ENCODE results near the gene RAB10. TPM values are rescaled to one million over a fixed set of nuclear protein-coding genes. Genes with fewer than 3 reads are reported as not detected.
"Not testable (repeated sequence)": the region's sequence is repeated elsewhere in the genome, so short reads cannot be mapped to it uniquely, and the experiment has no call there.

The RAB10 gene
- total RNA-seq, 2 experiments from 2014 or later = 116 to 117 TPM

- peaks cover 30% of the 10 kb centered on the region for H3K36me3 Mint-ChIP-seq (ENCODE audit: low read depth)
- POLR2A ChIA-PET = interaction anchor here (0.6 to 11.7 kb wide), 19 partner anchors 9 to 1595 kb away, joined by 3 to 171 read pairs (median 3); partner anchors contain the start of genes ADGRF3, HADHA, HADHB and RAB10
- H3K27me3 Mint-ChIP-seq = no peaks in the 10 kb centered on the region
- peak overlapping the region; percentile 95 for H3K27ac Mint-ChIP-seq
- peak overlapping the region; percentile 68 for H3K4me3 Mint-ChIP-seq
- peaks cover 71% of the 10 kb centered on the region for H3K4me1 Mint-ChIP-seq
- CTCF ChIA-PET = interaction anchor here (0.6 to 1.7 kb wide), 6 partner anchors 12 to 396 kb away, joined by 3 to 7 read pairs (median 4); partner anchors contain the start of genes DTNB and RAB10
- peak; percentile 71 for DNase-seq
- no peaks in the 10 kb centered on the region for H3K9me3 Mint-ChIP-seq
These were observed 34.9 kb downstream of the RAB10 start for GRCh38 chr2:26068602-26069298.

- ChIA-PET POLR2A (interaction anchor here (0.6 to 11.7 kb wide), 5 partner anchors 9 to 708 kb away, joined by 3 to 171 read pairs (median 5); partner anchors contain the start of gene RAB10), CTCF (interaction anchor here (0.8 to 1.3 kb wide), 6 partner anchors 11 to 709 kb away, joined by 3 to 4 read pairs (median 3); partner anchors contain the start of gene ASXL2)
- no peak for DNase-seq
- peak overlapping the region; percentile 95 for H3K27ac Mint-ChIP-seq
- H3K4me3 Mint-ChIP-seq = no peak overlapping the region
- peaks cover 28% of the 10 kb centered on the region for H3K36me3 Mint-ChIP-seq (ENCODE audit: low read depth)
- peaks cover 71% of the 10 kb centered on the region for H3K4me1 Mint-ChIP-seq
- H3K9me3 Mint-ChIP-seq = no peaks in the 10 kb centered on the region
- no peaks in the 10 kb centered on the region for H3K27me3 Mint-ChIP-seq
These were observed 36.8 kb downstream of the RAB10 start for GRCh38 chr2:26070730-26071129.

GRCh38 chr2:26072925-26073768 lies 39.3 kb downstream of the RAB10 start:
- CTCF ChIA-PET = interaction anchor here (0.5 to 1.5 kb wide), 3 partner anchors 12 to 82 kb away, joined by 4 to 5 read pairs (median 5); no protein-coding TSS in a partner anchor
- no peaks in the 10 kb centered on the region for H3K27me3 Mint-ChIP-seq
- H3K27ac Mint-ChIP-seq = no peak overlapping the region
- DNase-seq = no peak
- POLR2A ChIA-PET = interaction anchor here (1.0 to 11.7 kb wide), 2 partner anchors 33 to 38 kb away, joined by 3 to 171 read pairs; partner anchors contain the start of gene RAB10
- H3K36me3 Mint-ChIP-seq (ENCODE audit: low read depth) = peaks cover 15% of the 10 kb centered on the region
- H3K4me1 Mint-ChIP-seq = peaks cover 54% of the 10 kb centered on the region
- H3K4me3 Mint-ChIP-seq = no peak overlapping the region
- no peaks in the 10 kb centered on the region for H3K9me3 Mint-ChIP-seq

- no peak for DNase-seq
- Mint-ChIP-seq H3K4me1 (peaks cover 48% of the 10 kb centered on the region), H3K36me3 (ENCODE audit: low read depth) (peaks cover 22% of the 10 kb centered on the region), H3K27me3 (no peaks in the 10 kb centered on the region), H3K4me3 (no peak overlapping the region), H3K27ac (no peak overlapping the region), H3K9me3 (no peaks in the 10 kb centered on the region)
- ChIA-PET CTCF (interaction anchor here (0.8 kb wide), 1 partner anchor 14 kb away, joined by 4 read pairs; no protein-coding TSS in a partner anchor), POLR2A (interaction anchor here (1.0 to 11.7 kb wide), 2 partner anchors 34 to 39 kb away, joined by 3 to 171 read pairs; partner anchors contain the start of gene RAB10)
These were observed 39.9 kb downstream of the RAB10 start for GRCh38 chr2:26073830-26074229.

GRCh38 chr2:26074676-26075075 lies 40.8 kb downstream of the RAB10 start:
- Mint-ChIP-seq H3K27ac (no peak overlapping the region), H3K4me1 (peaks cover 42% of the 10 kb centered on the region), H3K36me3 (ENCODE audit: low read depth) (peaks cover 28% of the 10 kb centered on the region), H3K4me3 (no peak overlapping the region), H3K9me3 (peaks cover 4% of the 10 kb centered on the region), H3K27me3 (no peaks in the 10 kb centered on the region)
- POLR2A ChIA-PET = interaction anchor here (1.3 to 11.7 kb wide), 5 partner anchors 10 to 196 kb away, joined by 3 to 171 read pairs (median 4); partner anchors contain the start of gene RAB10
- CTCF ChIA-PET = interaction anchor here (1.0 to 1.9 kb wide), 3 partner anchors 10 to 13 kb away, joined by 3 to 5 read pairs (median 4); no protein-coding TSS in a partner anchor
- DNase-seq = no peak

- Mint-ChIP-seq H3K4me3 (no peak overlapping the region), H3K9me3 (peaks cover 8% of the 10 kb centered on the region), H3K27me3 (no peaks in the 10 kb centered on the region), H3K36me3 (ENCODE audit: low read depth) (peaks cover 33% of the 10 kb centered on the region), H3K27ac (no peak overlapping the region), H3K4me1 (peaks cover 37% of the 10 kb centered on the region)
- ChIA-PET POLR2A (interaction anchor here (0.5 to 1.9 kb wide), 5 partner anchors 9 to 416 kb away, joined by 3 to 17 read pairs (median 4); partner anchors contain the start of gene RAB10), CTCF (interaction anchor here (0.7 to 1.9 kb wide), 5 partner anchors 10 to 33 kb away, joined by 3 to 5 read pairs (median 4); no protein-coding TSS in a partner anchor)
- no peak for DNase-seq
These were observed 41.3 kb downstream of the RAB10 start for GRCh38 chr2:26075173-26075572.

- Mint-ChIP-seq H3K4me3 (no peak overlapping the region), H3K4me1 (peaks cover 29% of the 10 kb centered on the region), H3K27ac (no peak overlapping the region), H3K27me3 (no peaks in the 10 kb centered on the region), H3K9me3 (peaks cover 17% of the 10 kb centered on the region), H3K36me3 (ENCODE audit: low read depth) (peaks cover 42% of the 10 kb centered on the region)
- ChIA-PET CTCF (interaction anchor here (0.8 to 1.9 kb wide), 5 partner anchors 11 to 347 kb away, joined by 3 to 5 read pairs (median 4); no protein-coding TSS in a partner anchor), POLR2A (interaction anchor here (0.5 to 1.9 kb wide), 5 partner anchors 8 to 417 kb away, joined by 3 to 17 read pairs (median 3); partner anchors contain the start of gene RAB10)
- DNase-seq = no peak
These were observed 42.2 kb downstream of the RAB10 start for GRCh38 chr2:26076001-26076587.

GRCh38 chr2:26077291-26077690 lies 43.4 kb downstream of the RAB10 start:
- peaks cover 30% of the 10 kb centered on the region for H3K4me1 Mint-ChIP-seq
- H3K4me3 Mint-ChIP-seq = no peak overlapping the region
- ChIA-PET POLR2A (interaction anchor here (2.4 kb wide), 1 partner anchor 9 kb away, joined by 9 read pairs; no protein-coding TSS in a partner anchor), CTCF (interaction anchor here (2.4 kb wide), 1 partner anchor 10 kb away, joined by 7 read pairs; no protein-coding TSS in a partner anchor)
- DNase-seq = no peak
- peaks cover 50% of the 10 kb centered on the region for H3K36me3 Mint-ChIP-seq (ENCODE audit: low read depth)
- H3K27me3 Mint-ChIP-seq = no peaks in the 10 kb centered on the region
- no peak overlapping the region for H3K27ac Mint-ChIP-seq
- peaks cover 23% of the 10 kb centered on the region for H3K9me3 Mint-ChIP-seq

- DNase-seq = no peak
- ChIA-PET CTCF (interaction anchor here (0.7 to 2.4 kb wide), 2 partner anchors 9 to 88 kb away, joined by 3 to 7 read pairs; no protein-coding TSS in a partner anchor), POLR2A (interaction anchor here (2.4 kb wide), 1 partner anchor 10 kb away, joined by 9 read pairs; no protein-coding TSS in a partner anchor)
- Mint-ChIP-seq H3K36me3 (ENCODE audit: low read depth) (peaks cover 52% of the 10 kb centered on the region), H3K4me1 (peaks cover 17% of the 10 kb centered on the region), H3K4me3 (no peak overlapping the region), H3K9me3 (peaks cover 29% of the 10 kb centered on the region), H3K27ac (no peak overlapping the region), H3K27me3 (no peaks in the 10 kb centered on the region)
These were observed 45.1 kb downstream of the RAB10 start for GRCh38 chr2:26078939-26079338.

GRCh38 chr2:26080356-26080755 lies 46.5 kb downstream of the RAB10 start:
- ChIA-PET CTCF (no interaction called here), POLR2A (no interaction called here)
- H3K9me3 Mint-ChIP-seq = peaks cover 31% of the 10 kb centered on the region
- DNase-seq = no peak
- H3K27me3 Mint-ChIP-seq = no peaks in the 10 kb centered on the region
- H3K36me3 Mint-ChIP-seq (ENCODE audit: low read depth) = peaks cover 58% of the 10 kb centered on the region
- H3K4me3 Mint-ChIP-seq = no peak overlapping the region
- peaks cover 22% of the 10 kb centered on the region for H3K4me1 Mint-ChIP-seq
- H3K27ac Mint-ChIP-seq = no peak overlapping the region

GRCh38 chr2:26080925-26081324 lies 47.0 kb downstream of the RAB10 start:
- POLR2A ChIA-PET, H3K4me3 Mint-ChIP-seq, DNase-seq, CTCF ChIA-PET, H3K27me3 Mint-ChIP-seq, H3K27ac Mint-ChIP-seq: not testable (repeated sequence)
- Mint-ChIP-seq H3K4me1 (peaks cover 24% of the 10 kb centered on the region), H3K36me3 (ENCODE audit: low read depth) (peaks cover 55% of the 10 kb centered on the region), H3K9me3 (peaks cover 31% of the 10 kb centered on the region)

GRCh38 chr2:26081556-26081955 lies 47.7 kb downstream of the RAB10 start:
- no peak overlapping the region for H3K4me3 Mint-ChIP-seq

More at GRCh38 chr2:26081556-26081955, 47.7 kb downstream of the RAB10 start:
- ChIA-PET CTCF (no interaction called here), POLR2A (no interaction called here)
- Mint-ChIP-seq H3K27ac (no peak overlapping the region), H3K27me3 (no peaks in the 10 kb centered on the region), H3K36me3 (ENCODE audit: low read depth) (peaks cover 59% of the 10 kb centered on the region), H3K4me1 (peaks cover 28% of the 10 kb centered on the region), H3K9me3 (peaks cover 31% of the 10 kb centered on the region)
- DNase-seq = no peak

Measured in activated CD4-positive, alpha-beta memory T cell treated with anti-CD3 and anti-CD28 coated beads, Interleukin-2, amount 10 ng/mL, durations not matched to agents 7 days and 5 days (primary cell).